HEK293 (cell line): ENCODE results near the gene ANKRD60.

Experiments
- CTCF ChIA-PET: fragments of 350-600 bp; formaldehyde crosslinking; extraction: SDS; loops from one replicate; lab custom pipeline; 2021; ENCODE audit warnings: antibody characterized with exemption; lab: Yijun Ruan, JAX
- POLR2A ChIA-PET: fragments of 300-600 bp; formaldehyde crosslinking; extraction: SDS; loops from one replicate; lab custom pipeline; 2020; ENCODE audit warnings: antibody characterized with exemption, inconsistent platforms; lab: Yijun Ruan, JAX
- H3K27ac ChIP-seq: fragments of 200-500 bp; sonication (Bioruptor generic); 2 replicates; pipeline ENCODE4 v1.5.1; 2014; ENCODE audit warnings: low read depth, low read length, control low read depth, inconsistent platforms; ENCODE audit errors: extremely low read depth
- H3K36me3 ChIP-seq, 2 experiments: fragments of 200-500 bp in 1 of 2; sonication (Bioruptor generic) in 1 of 2; 1 replicate in 1 of 2; 2 replicates in 1 of 2; pipeline ENCODE4 v1.5.1; 2014 to 2017; ENCODE audit warnings: inconsistent platforms in 2 of 2, low read length in 2 of 2; ENCODE audit not compliant: control insufficient read depth in 2 of 2, insufficient read depth in 1 of 2
- H3K4me1 ChIP-seq: fragments of 200-500 bp; sonication (Bioruptor generic); 2 replicates; pipeline ENCODE4 v1.5.1; 2014; ENCODE audit warnings: mild to moderate bottlenecking, low read length, inconsistent platforms; ENCODE audit not compliant: control insufficient read depth, insufficient read depth
- H3K4me3 ChIP-seq: 2 replicates; pipeline ENCODE4 v1.5.1; 2011; ENCODE audit warnings: low read depth, mild to moderate bottlenecking, control low read depth, low read length, moderate library complexity
- H3K9me3 ChIP-seq: fragments of 200-500 bp; sonication (Bioruptor generic); 2 replicates; pipeline ENCODE4 v1.5.1; 2014; ENCODE audit warnings: low read depth, low read length, inconsistent platforms; ENCODE audit not compliant: control insufficient read depth, insufficient read depth
- HOXC10 ChIP-seq: sonication (generic); formaldehyde crosslinking; IDR thresholded peaks from 2 replicates; pipeline ENCODE4 v1.8.1; 2023; ENCODE audit warnings: mild to moderate bottlenecking, missing genetic modification reagents
- KLF10 ChIP-seq: fragments of 450-650 bp; IDR thresholded peaks from 2 replicates; pipeline ENCODE4 v1.5.1; 2018; ENCODE audit warnings: missing biosample characterization, mild to moderate bottlenecking, missing genetic modification characterization
- KLF17 ChIP-seq: fragments of 450-650 bp; formaldehyde crosslinking; IDR thresholded peaks from 2 replicates; pipeline ENCODE4 v1.5.1; 2016; ENCODE audit warnings: missing biosample characterization, missing genetic modification characterization
- OSR2 ChIP-seq: fragments of 450-650 bp; formaldehyde crosslinking; IDR thresholded peaks from 2 replicates; pipeline ENCODE4 v1.5.1; 2016; ENCODE audit warnings: missing biosample characterization, missing genetic modification characterization
- REST ChIP-seq: fragments of 450-650 bp; formaldehyde crosslinking; IDR thresholded peaks from 2 replicates; pipeline ENCODE4 v1.5.1; 2016; ENCODE audit warnings: missing biosample characterization, missing genetic modification characterization
- ZBTB20 ChIP-seq: fragments of 450-650 bp; formaldehyde crosslinking; IDR thresholded peaks from 2 replicates; pipeline ENCODE4 v1.5.1; 2016; ENCODE audit warnings: missing biosample characterization, missing genetic modification characterization
- ZBTB7A ChIP-seq: fragments of 450-650 bp; formaldehyde crosslinking; IDR thresholded peaks from 2 replicates; pipeline ENCODE4 v1.5.1; 2016; ENCODE audit warnings: low read depth, missing biosample characterization, missing genetic modification characterization
- ZNF311 ChIP-seq: fragments of 450-650 bp; formaldehyde crosslinking; IDR thresholded peaks from 2 replicates; pipeline ENCODE4 v1.5.1; 2017; ENCODE audit warnings: missing biosample characterization, missing genetic modification characterization, borderline replicate concordance
- ZNF354C ChIP-seq: fragments of 450-650 bp; formaldehyde crosslinking; IDR thresholded peaks from 2 replicates; pipeline ENCODE4 v1.5.1; 2016; ENCODE audit warnings: missing biosample characterization, missing genetic modification characterization, low read depth, borderline replicate concordance
- ZNF394 ChIP-seq: fragments of 450-650 bp; formaldehyde crosslinking; IDR thresholded peaks from 2 replicates; pipeline ENCODE4 v1.5.1; 2016; ENCODE audit warnings: missing biosample characterization, missing genetic modification characterization, mild to moderate bottlenecking, moderate library complexity, borderline replicate concordance
- ZNF404 ChIP-seq: fragments of 450-650 bp; formaldehyde crosslinking; IDR thresholded peaks from 2 replicates; pipeline ENCODE4 v1.5.1; 2017; ENCODE audit warnings: missing biosample characterization, missing genetic modification characterization
- ZNF416 ChIP-seq: fragments of 450-650 bp; formaldehyde crosslinking; IDR thresholded peaks from 2 replicates; pipeline ENCODE4 v1.5.1; 2016; ENCODE audit warnings: missing biosample characterization, missing genetic modification characterization
- ZNF514 ChIP-seq: fragments of 450-650 bp; formaldehyde crosslinking; IDR thresholded peaks from 2 replicates; pipeline ENCODE4 v1.5.1; 2016; ENCODE audit warnings: missing biosample characterization, missing genetic modification characterization
- ZNF529 ChIP-seq: fragments of 450-650 bp; formaldehyde crosslinking; IDR thresholded peaks from 2 replicates; pipeline ENCODE4 v1.5.1; 2017; ENCODE audit warnings: missing genetic modification characterization, missing biosample characterization; ENCODE audit not compliant: insufficient replicate concordance
- ZNF660 ChIP-seq: fragments of 450-650 bp; IDR thresholded peaks from 2 replicates; pipeline ENCODE4 v1.5.1; 2018; ENCODE audit warnings: missing biosample characterization, mild to moderate bottlenecking, missing genetic modification characterization
- ZNF664 ChIP-seq: fragments of 450-650 bp; formaldehyde crosslinking; IDR thresholded peaks from 2 replicates; pipeline ENCODE4 v1.5.1; 2016; ENCODE audit warnings: missing biosample characterization, missing genetic modification characterization
- ZNF701 ChIP-seq: fragments of 450-650 bp; formaldehyde crosslinking; IDR thresholded peaks from 2 replicates; pipeline ENCODE4 v1.5.1; 2016; ENCODE audit warnings: missing biosample characterization, missing genetic modification characterization
- ZNF785 ChIP-seq: fragments of 450-650 bp; formaldehyde crosslinking; IDR thresholded peaks from 2 replicates; pipeline ENCODE4 v1.5.1; 2016; ENCODE audit warnings: missing biosample characterization, missing genetic modification characterization
- ZNF792 ChIP-seq: fragments of 450-650 bp; formaldehyde crosslinking; IDR thresholded peaks from 2 replicates; pipeline ENCODE4 v1.5.1; 2016; ENCODE audit warnings: missing biosample characterization, missing genetic modification characterization
- ZNF837 ChIP-seq: fragments of 450-650 bp; formaldehyde crosslinking; IDR thresholded peaks from 2 replicates; pipeline ENCODE4 v1.5.1; 2016; ENCODE audit warnings: missing biosample characterization, missing genetic modification characterization

Gene ANKRD60

GRCh38 chr20:58277107-58277506 is 48.7 kb upstream of the ANKRD60 start:
- POLR2A ChIA-PET, result no interaction called here
- no peak overlapping the region for H3K27ac ChIP-seq
- TF ChIP-seq KLF10 (tag by site-specific recombination) (no peak), ZNF792 (tag by site-specific recombination) (no peak), ZNF785 (tag by site-specific recombination) (no peak), ZNF404 (tag by site-specific recombination) (no peak), ZNF311 (tag by site-specific recombination) (no peak), HOXC10 (CRISPR knock-in tag) (no peak), ZNF514 (tag by site-specific recombination) (no peak), ZNF354C (tag by site-specific recombination) (no peak), ZBTB20 (tag by site-specific recombination) (no peak), OSR2 (tag by site-specific recombination) (no peak), ZNF529 (tag by site-specific recombination) (no peak), ZNF394 (tag by site-specific recombination) (no peak), ZNF837 (no peak), ZBTB7A (tag by site-specific recombination) (no peak)

GRCh38 chr20:58274384-58274783 is 45.9 kb upstream of the ANKRD60 start:
- TF ChIP-seq ZNF660 (tag by site-specific recombination), result no peak
- no peak for TF ChIP-seq REST
- TF ChIP-seq KLF17 (tag by site-specific recombination), result no peak
- TF ChIP-seq ZNF664 (tag by site-specific recombination), result no peak
- TF ChIP-seq ZNF416 (tag by site-specific recombination), result no peak
- TF ChIP-seq ZNF701 (tag by site-specific recombination), result no peak
- TF ChIP-seq, all 188 proteins: peak for 0
- ChIA-PET CTCF (no interaction called here), POLR2A (no interaction called here)
- Histone ChIP-seq H3K4me3 (no peak overlapping the region), H3K9me3 (no peaks in the 10 kb centered on the region), H3K36me3 (peaks cover 0 to 4% of the 10 kb centered on the region in 2 experiments; a peak in 2 of 3 replicates), H3K27ac (no peak overlapping the region), H3K4me1 (peaks cover 3% of the 10 kb centered on the region; the same call in 1 of the 2 replicates)

More at GRCh38 chr20:58277107-58277506, 48.7 kb upstream of the ANKRD60 start:
- Histone ChIP-seq H3K4me1 (no peaks in the 10 kb centered on the region), H3K36me3 (no peaks in the 10 kb centered on the region; a peak in 1 of 3 replicates), H3K4me3 (no peak overlapping the region), H3K9me3 (no peaks in the 10 kb centered on the region)
- CTCF ChIA-PET, result no interaction called here
